HG02885 (cell line): ENCODE data around the gene DPH5.
"Not testable (repeated sequence)": the region's sequence is repeated elsewhere in the genome, so short reads cannot be mapped to it uniquely, and the experiment has no call there.

Experiments
- ATAC-seq: cut with Tn5 transposase; IDR thresholded peaks from one replicate; pipeline ENCODE4 v1.9.1; 2021; ENCODE audit warnings: mild to moderate bottlenecking; ENCODE audit not compliant: unreplicated experiment, poor library complexity

The DPH5 gene

DNA sequence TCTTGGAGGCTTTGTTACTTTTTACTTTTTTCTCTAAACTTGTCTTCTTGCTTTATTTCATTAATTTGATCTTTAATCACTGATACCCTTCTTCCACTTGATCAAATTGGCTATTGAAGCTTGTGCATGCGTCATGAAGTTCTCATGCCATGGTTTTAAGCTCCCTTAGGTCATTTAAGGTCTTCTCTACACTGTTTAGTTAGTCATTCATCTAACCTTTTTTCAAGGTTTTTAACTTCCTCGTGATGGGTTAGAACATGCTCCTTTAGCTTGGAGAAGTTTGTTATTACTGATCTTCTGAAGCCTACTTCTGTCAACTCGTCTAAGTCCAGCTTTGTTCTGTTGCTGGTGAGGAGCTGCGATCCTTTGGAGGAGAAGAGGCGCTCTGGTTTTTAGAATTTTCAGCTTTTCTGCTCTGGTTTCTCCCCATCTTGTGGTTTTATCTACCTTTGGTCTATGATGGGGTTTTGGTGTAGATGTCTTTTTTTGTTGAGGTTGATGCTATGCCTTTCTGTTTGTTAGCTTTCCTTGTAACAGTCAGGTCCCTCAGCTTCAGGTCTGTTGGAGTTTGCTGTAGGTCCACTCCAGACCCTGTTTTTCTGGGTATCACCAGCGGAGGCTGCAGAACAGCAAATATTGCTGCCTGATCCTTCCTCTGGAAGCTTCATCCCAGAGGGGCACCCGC, 76.7 kb downstream of the DPH5 start:
- not testable (repeated sequence) for ATAC-seq

DNA sequence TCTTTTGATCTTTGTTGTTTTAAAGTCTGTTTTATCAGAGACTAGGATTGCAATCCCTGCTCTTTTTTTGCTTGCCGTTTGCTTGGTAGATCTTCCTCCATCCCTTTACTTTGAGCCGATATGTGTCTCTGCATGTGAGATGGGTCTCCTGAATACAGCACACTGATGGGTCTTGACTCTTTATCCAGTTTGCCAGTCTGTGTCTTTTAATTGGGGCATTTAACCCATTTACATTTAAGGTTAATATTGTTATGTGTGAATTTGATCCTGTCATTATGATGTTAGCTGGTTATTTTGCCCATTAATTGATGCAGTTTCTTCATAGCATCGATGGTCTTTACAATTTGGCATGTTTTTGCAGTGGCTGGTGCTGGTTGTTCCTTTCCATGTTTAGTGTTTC, 77.8 kb downstream of the DPH5 start:
- not testable (repeated sequence) for ATAC-seq

DNA sequence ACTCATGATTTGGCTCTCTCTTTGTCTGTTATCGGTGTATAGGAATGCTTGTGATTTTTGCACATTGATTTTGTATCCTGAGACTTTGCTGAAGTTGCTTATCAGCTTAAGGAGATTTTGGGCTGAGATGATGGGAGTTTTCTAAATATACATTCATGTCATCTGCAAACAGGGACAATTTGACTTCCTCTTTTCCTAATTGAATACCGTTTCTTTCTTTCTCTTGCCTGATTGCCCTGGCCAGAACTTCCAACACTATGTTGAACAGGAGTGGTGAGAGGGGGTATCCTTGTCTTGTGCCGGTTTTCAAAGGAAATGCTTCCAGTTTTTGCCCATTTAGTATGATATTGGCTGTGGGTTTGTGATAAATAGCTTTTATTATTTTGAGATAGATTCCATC, 79.5 kb downstream of the DPH5 start:
- not testable (repeated sequence) for ATAC-seq

DNA sequence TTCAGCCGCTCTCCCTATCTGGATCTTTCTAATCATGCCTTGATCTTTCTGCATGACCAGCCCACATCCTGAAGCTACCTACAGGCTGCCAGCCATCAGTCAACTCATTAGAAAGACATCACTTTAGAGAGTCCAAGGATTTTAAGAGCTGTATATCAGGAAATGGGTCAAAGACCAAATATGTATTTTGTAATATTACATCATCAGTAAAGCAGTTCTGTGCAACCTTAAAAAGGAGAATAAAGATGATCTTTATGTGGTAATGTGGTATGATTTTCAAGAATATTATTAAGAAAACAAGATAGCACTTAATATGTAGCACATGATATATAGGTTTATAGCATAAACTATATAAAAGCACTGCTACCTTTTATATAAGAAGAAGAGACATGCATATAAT, 82.1 kb downstream of the DPH5 start:
- no peak for ATAC-seq

DNA sequence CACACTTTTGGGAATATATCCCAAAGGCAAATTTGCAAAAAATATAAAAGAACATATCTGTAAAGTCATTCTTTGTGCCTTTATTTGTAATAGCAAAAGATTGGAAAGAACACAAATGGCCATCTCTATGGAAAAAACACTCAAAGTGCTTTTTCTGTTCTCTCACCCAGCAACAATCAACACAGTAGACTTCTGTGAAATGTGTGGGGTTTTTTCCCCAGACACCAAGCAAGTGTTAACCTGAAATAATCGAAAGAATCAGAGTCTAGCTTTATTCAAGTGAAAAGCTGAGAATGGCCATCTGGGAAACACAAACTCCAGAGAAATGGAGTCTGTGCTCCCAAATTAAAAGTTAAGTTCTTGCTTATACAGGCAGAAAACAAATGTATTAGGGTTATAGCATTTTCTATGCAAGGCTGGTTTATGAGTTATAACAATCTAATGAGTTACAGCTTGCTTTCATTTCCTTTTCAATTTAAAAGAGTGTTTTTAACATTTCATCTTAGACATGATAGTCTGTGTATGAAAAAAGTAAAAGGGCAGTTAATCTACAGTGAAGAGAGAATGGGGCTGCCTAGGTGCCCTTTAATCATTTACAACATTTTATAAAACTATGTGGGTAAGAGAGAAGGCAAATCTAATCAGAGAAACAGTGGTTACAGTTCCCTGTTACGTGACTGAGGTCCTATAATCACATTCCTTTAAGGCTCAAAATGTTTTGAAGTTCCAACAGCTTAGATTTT, 83.1 kb downstream of the DPH5 start:
- no peak for ATAC-seq

DNA sequence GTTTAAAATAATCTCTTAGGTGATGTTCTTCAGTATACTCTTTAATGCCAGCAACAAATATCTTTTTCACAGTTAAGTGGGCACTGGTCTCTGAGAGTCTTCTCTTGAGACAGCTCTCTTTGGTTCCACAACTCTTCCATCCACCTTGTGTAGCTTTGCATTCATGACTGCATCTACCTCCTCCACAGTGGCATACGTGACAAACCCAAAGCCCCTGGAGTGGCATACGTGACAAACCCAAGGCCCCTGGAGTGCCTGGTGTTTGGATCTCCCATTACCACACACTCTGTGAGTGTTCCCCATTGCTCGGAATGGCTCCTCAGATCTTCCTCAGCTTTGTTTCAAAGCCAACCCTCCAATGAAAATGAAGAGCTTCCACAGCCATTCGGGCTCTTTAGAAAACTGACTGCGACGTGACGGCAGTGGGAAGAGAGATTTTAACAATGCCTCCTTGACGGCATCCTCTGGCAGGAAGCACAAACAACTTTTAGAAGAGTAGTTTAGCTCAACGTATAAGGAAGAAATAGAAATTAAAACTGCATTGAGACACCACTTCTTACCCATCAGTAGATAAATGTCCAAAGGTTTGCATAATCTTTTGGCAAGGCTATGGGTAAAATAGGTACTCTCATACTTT, 83.9 kb downstream of the DPH5 start:
- peak; percentile 16 for ATAC-seq

DNA sequence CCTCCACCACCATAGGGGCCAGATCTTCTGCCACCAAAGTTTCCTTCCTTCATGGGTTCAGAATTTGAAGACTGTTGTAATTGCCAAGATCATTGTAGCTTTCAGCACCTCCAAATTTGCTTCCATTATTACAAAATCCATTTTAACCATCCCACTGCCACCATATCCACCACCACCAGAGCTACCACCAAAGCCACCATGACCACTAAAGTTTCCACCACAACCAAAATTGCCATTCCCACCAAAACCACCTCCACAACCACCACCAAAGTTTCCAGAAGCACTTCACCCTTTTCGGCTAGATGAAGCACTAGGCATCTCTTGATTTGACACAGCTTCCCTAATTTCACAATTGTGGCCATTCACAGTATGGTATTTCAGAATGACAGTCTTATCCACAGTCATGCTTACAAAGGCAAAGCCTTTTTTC, 84.5 kb downstream of the DPH5 start:
- peak; percentile 57 for ATAC-seq
